ENCODE measurements around the gene DUX4.
"Not testable (repeated sequence)": the region's sequence is repeated elsewhere in the genome, so short reads cannot be mapped to it uniquely, and the experiment has no call there.

Gene DUX4

GRCh38 chr4:190173428-190173827 is at the start of gene DUX4:
TSS of gene DUX4 (plus strand) at chr4:190173774. CDS start at chr4:190173774, 0 bp downstream.
- DNase-seq (ENCODE audit: low read depth, low spot score) = not testable (repeated sequence)

- DNase-seq (ENCODE audit: low read depth, low spot score) = not testable (repeated sequence)
These were observed 1.9 kb downstream of the DUX4 start for GRCh38 chr4:190175436-190175835.

DNA sequence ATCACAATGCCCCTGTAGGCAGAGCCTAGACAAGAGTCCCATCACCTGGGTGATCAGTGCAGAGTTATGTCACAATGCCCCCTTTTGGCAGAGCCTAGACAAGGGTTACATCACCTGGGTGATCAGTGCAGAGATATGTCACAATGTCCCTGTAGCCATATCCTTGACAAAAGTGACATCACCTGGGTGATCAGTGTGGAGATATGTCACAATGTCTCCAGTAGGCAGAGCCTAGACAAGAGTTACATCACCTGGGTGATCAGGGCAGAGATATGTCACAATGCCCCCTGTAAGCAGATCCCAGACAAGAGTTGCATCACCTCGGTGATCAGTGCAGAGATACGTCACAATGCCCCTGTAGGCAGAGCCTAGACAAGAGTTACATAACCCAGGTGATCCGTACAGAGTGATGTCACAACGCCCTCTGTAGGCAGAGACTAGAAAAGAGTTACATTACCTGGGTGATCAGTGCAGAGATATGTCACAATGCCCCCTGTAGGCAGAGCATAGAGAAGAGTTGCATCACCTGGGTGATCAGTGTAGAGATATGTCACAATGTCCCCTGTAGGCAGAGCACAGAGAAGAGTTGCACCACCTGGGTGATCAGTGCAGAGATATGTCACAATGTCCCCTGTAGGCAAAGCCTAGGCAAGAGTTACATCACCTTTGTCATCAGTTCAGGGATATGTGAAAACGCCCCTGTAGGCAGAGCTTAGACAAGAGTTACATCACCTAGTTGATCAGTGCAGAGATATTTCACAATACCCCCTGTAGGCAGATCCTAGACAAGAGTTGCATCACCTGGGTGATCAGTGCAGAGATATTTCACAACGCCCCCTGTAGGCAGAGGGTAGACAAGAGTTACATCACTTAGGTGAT is 4.4 kb downstream of the DUX4 start:
- DNase-seq (ENCODE audit: low read depth, low spot score) = not testable (repeated sequence)

DNA sequence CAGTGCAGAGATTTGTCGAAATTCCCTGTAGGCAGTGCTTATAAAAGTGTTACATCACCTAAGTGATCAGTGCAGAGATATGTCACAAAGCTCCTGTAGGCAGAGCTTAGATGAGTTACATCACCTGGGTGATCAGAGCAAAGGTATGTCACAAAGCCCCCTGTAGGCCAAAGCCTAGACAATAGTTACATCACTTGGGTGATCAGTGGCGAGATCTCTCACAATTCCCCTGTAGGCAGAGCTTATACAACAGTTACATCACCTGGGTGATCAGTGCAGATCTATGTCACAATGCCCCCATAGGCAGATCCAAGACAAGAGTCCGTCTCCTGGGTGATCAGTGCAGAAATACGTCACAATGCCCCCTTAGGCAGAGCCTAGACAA is 5.0 kb downstream of the DUX4 start:
- not testable (repeated sequence) for DNase-seq (ENCODE audit: low read depth, low spot score)

DNA sequence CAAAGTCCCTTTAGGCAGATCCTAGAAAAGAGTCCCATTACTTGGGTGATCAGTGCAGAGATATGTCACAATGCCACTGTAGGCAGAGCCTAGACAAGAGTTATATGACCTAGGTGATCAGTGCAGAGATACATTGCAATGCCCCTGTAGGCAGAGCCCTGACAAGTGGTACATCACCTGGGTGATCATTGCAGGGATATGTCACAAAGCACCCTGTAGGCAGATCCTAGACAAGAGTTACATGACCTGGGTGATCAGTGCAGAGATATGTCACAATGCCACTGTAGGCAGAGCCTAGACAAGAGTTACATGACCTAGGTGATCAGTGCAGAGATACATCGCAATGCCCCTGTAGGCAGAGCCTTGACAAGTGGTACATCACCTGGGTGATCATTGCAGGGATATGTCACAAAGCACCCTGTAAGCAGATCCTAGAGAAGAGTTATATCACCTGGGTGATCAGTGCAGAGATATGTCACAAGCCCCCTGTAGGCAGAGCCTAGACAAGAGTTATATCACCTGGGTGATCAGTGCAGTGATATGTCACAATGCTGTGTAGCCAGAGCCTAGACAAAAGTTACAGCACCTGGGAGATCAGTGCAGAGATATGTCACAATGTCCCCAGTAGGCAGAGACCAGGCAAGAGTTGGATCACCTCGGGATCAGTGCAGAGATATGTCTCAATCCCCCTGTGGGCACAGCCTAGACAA is 5.6 kb downstream of the DUX4 start:
- not testable (repeated sequence) for DNase-seq (ENCODE audit: low read depth, low spot score)

DNA sequence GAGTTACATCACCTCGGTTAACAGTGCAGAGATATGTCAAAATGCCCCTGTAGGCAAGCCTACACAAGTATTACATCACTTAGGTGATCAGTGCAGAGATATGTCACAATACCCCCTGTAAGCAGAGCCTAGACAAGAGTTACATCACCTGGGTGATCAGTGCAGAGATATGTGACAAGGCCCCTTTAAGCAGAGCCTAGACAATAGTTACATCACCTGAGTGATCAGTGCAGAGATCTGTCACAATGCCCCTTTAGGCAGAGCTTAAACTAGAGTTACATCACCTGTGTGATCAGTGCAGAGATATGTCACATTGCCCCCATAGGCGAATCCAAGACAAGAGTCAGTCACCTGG is 6.1 kb downstream of the DUX4 start:
- not testable (repeated sequence) for DNase-seq (ENCODE audit: low read depth, low spot score)

DNA sequence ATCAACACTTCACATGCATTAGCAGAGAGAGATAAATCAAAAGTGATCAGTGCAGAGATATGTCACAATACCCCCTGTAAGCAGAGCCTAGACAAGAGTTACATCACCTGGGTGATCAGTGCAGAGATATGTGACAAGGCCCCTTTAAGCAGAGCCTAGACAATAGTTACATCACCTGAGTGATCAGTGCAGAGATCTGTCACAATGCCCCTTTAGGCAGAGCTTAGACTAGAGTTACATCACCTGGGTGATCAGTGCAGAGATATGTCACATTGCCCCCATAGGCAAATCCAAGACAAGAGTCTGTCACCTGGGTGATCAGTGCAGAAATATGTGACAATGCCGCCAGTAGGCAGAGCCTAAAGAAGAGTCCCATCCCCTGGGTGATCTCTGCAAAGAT is 7.4 kb downstream of the DUX4 start:
- not testable (repeated sequence) for DNase-seq (ENCODE audit: low read depth, low spot score)

DNA sequence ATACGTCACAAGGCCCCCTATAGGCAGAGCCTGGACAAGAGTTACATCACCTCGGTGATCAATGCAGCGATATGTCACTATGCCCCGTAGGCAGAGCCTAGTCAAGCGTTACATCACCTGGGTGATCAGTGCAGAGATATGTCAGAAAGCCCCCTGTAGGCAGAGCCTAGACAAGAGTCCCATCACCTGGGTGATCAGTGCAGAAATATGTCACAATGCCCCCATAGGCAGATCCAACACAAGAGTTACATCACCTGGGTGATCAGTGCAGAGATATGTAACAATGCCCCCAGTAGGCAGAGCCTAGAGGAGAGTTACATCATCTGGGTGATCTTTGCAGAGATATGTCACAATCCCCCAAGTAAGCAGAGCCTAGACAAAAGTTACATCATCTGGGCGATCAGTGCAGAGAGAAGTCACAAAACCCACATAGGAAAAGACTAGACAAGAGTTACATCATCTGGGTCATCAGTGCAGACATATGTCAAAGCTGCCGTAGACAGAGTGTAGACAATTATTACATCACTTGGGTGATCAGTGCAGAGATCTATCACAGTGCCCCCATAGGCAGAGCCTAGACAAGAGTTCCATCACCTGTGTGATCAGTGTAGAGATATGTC is 8.0 kb downstream of the DUX4 start:
- not testable (repeated sequence) for DNase-seq (ENCODE audit: low read depth, low spot score)

- not testable (repeated sequence) for DNase-seq (ENCODE audit: low read depth, low spot score)
These were observed 29.9 kb downstream of the DUX4 start for GRCh38 chr4:190203510-190203909.

All from iPS DF 19.7 (cell line).